ENCODE data around the gene SKIC2.
A peak's percentile ranks its signal among the peaks of the same experiment; 100 is the strongest.

The SKIC2 gene

GRCh38 chr6:31935021-31935420 lies 24.0 kb upstream of the SKIC2 start:
- POLR2A ChIA-PET = no interaction called here

GRCh38 chr6:31935823-31936222 lies 23.2 kb upstream of the SKIC2 start:
- Histone ChIP-seq H3K36me3 (ENCODE audit: control insufficient read depth in 2 of 2, insufficient read depth in 1 of 2, low read length in 2 of 2) (no peaks in the 10 kb centered on the region), H3K9me3 (ENCODE audit: control insufficient read depth, insufficient read depth, low read depth, low read length) (no peaks in the 10 kb centered on the region), H3K4me3 (ENCODE audit: low read depth, low read length) (no peak overlapping the region), H3K4me1 (ENCODE audit: control insufficient read depth, insufficient read depth, low read length) (peaks cover 5% of the 10 kb centered on the region; the same call in 1 of the 2 replicates), H3K27ac (ENCODE audit: extremely low read depth, low read depth, low read length) (no peak overlapping the region)
- CTCF ChIA-PET = interaction anchor here (0.7 to 2.1 kb wide), 5 partner anchors 12 to 105 kb away, joined by 3 to 10 read pairs (median 3); no protein-coding TSS in a partner anchor
- POLR2A ChIA-PET = no interaction called here
- no peak for TF ChIP-seq ZNF529 (tag by site-specific recombination; IDR thresholded peaks at IDR 0.05; ENCODE audit: insufficient replicate concordance)
- no peak for TF ChIP-seq ZNF24 (tag by site-specific recombination; IDR thresholded peaks at IDR 0.05)
- no peak for TF ChIP-seq ZNF280C (tag by site-specific recombination; IDR thresholded peaks at IDR 0.05)
- no peak for TF ChIP-seq ZNF426 (tag by site-specific recombination; IDR thresholded peaks at IDR 0.05)
- TF ChIP-seq SALL2 (tag by site-specific recombination; IDR thresholded peaks at IDR 0.05; ENCODE audit: borderline replicate concordance) = no peak
- no peak for TF ChIP-seq ZBTB21 (tag by site-specific recombination; IDR thresholded peaks at IDR 0.05)
- no peak for TF ChIP-seq SP2 (tag by site-specific recombination; IDR thresholded peaks at IDR 0.05)
- TF ChIP-seq ZNF692 (tag by site-specific recombination; IDR thresholded peaks at IDR 0.05) = no peak
- TF ChIP-seq ZNF366 (tag by site-specific recombination; conservative IDR thresholded peaks at IDR 0.05) = no peak
- no peak for TF ChIP-seq ZNF76 (tag by site-specific recombination; IDR thresholded peaks at IDR 0.05; ENCODE audit: borderline replicate concordance, low read depth)
- no peak for TF ChIP-seq ZNF48 (tag by site-specific recombination; IDR thresholded peaks at IDR 0.05)
- TF ChIP-seq TRIM28 (IDR thresholded peaks at IDR 0.05; ENCODE audit: borderline replicate concordance, low read length) = no peak
- no peak for TF ChIP-seq SCRT1 (tag by site-specific recombination; IDR thresholded peaks at IDR 0.05; ENCODE audit: borderline replicate concordance)
- TF ChIP-seq PRDM2 (tag by site-specific recombination; IDR thresholded peaks at IDR 0.05; ENCODE audit: borderline replicate concordance) = no peak

More at GRCh38 chr6:31935021-31935420, 24.0 kb upstream of the SKIC2 start:
- Histone ChIP-seq H3K4me1 (ENCODE audit: control insufficient read depth, insufficient read depth, low read length) (no peaks in the 10 kb centered on the region), H3K36me3 (ENCODE audit: control insufficient read depth in 2 of 2, insufficient read depth in 1 of 2, low read length in 2 of 2) (no peaks in the 10 kb centered on the region), H3K4me3 (ENCODE audit: low read depth, low read length) (no peak overlapping the region), H3K27ac (ENCODE audit: extremely low read depth, low read depth, low read length) (no peak overlapping the region), H3K9me3 (ENCODE audit: control insufficient read depth, insufficient read depth, low read depth, low read length) (no peaks in the 10 kb centered on the region)
- 0 out of 2 replicates have a peak, but pooled peaks have one; percentile 36 for TF ChIP-seq PRDM10 (tag by site-specific recombination; IDR thresholded peaks at IDR 0.05)
- no peak for TF ChIP-seq KLF9 (tag by site-specific recombination; IDR thresholded peaks at IDR 0.05; ENCODE audit: low read depth)
- CTCF ChIA-PET = interaction anchor here (0.6 to 2.1 kb wide), 5 partner anchors 12 to 143 kb away, joined by 3 to 10 read pairs (median 4); no protein-coding TSS in a partner anchor

Data from HEK293 (cell line).